MM.1S (cell line): Measurements from ENCODE around the gene SH3BGR.

Experiments
- DNase-seq: peaks from one replicate; pipeline ENCODE4 v3.0.0-alpha.2; 2015
- H2AFZ ChIP-seq: fragments of 300-600 bp; sonication (generic); 2 replicates; pipeline ENCODE4 v1.6.0; 2016; ENCODE audit warnings: antibody characterized with exemption, low read length
- H3F3A ChIP-seq: fragments of 300-600 bp; sonication (generic); 2 replicates; pipeline ENCODE4 v1.6.1; 2016; ENCODE audit warnings: mild to moderate bottlenecking, antibody characterized with exemption, low read length, moderate library complexity, mixed read lengths; ENCODE audit not compliant: insufficient read depth
- H3K27ac ChIP-seq: fragments of 300-600 bp; sonication (generic); 2 replicates; pipeline ENCODE4 v1.5.1; 2016; ENCODE audit warnings: mild to moderate bottlenecking, low read length
- H3K27me3 ChIP-seq: fragments of 300-600 bp; sonication (generic); replicated peaks from 2 replicates; pipeline ENCODE4 v1.6.0; 2016; ENCODE audit warnings: low read length; ENCODE audit not compliant: insufficient read depth
- H3K36me3 ChIP-seq: fragments of 300-600 bp; sonication (generic); replicated peaks from 2 replicates; pipeline ENCODE4 v1.6.1; 2016; ENCODE audit warnings: mild to moderate bottlenecking, low read length, mixed read lengths; ENCODE audit not compliant: insufficient read depth
- H3K4me1 ChIP-seq: fragments of 300-600 bp; sonication (generic); 2 replicates; pipeline ENCODE4 v1.6.1; 2016; ENCODE audit warnings: low read length, mixed read lengths
- H3K4me2 ChIP-seq: fragments of 300-600 bp; sonication (generic); 2 replicates; pipeline ENCODE4 v1.6.0; 2016; ENCODE audit warnings: low read depth, low read length
- H3K4me3 ChIP-seq: fragments of 300-600 bp; sonication (generic); 2 replicates; pipeline ENCODE4 v1.5.1; 2016; ENCODE audit warnings: low read length, mixed read lengths
- H3K79me2 ChIP-seq: fragments of 300-600 bp; sonication (generic); 2 replicates; pipeline ENCODE4 v1.6.1; 2016; ENCODE audit warnings: mixed run types, low read length, mixed read lengths
- H3K9ac ChIP-seq: fragments of 300-600 bp; sonication (generic); 2 replicates; pipeline ENCODE4 v1.6.1; 2016; ENCODE audit warnings: low read length, mixed read lengths
- H3K9me2 ChIP-seq: fragments of 300-600 bp; sonication (generic); replicated peaks from 2 replicates; pipeline ENCODE4 v1.6.1; 2016; ENCODE audit warnings: mild to moderate bottlenecking, low read length, mixed read lengths; ENCODE audit not compliant: insufficient read depth
- H3K9me3 ChIP-seq: fragments of 300-600 bp; sonication (generic); replicated peaks from 2 replicates; pipeline ENCODE4 v1.6.1; 2016; ENCODE audit warnings: mild to moderate bottlenecking, low read length, mixed read lengths; ENCODE audit not compliant: insufficient read depth
- H4K20me1 ChIP-seq: fragments of 300-600 bp; sonication (generic); 2 replicates; pipeline ENCODE4 v1.6.1; 2016; ENCODE audit warnings: mild to moderate bottlenecking, low read length, moderate library complexity, mixed read lengths; ENCODE audit not compliant: insufficient read depth
- EZH2 ChIP-seq: fragments of 300-600 bp; sonication (generic); optimal IDR thresholded peaks from 2 replicates; pipeline ENCODE3; 2017; ENCODE audit warnings: low read depth, mild to moderate bottlenecking, antibody characterized with exemption, low read length, mixed read lengths
- EZH2phosphoT487 ChIP-seq: fragments of 300-600 bp; sonication (generic); IDR thresholded peaks from 2 replicates; pipeline ENCODE4 v1.6.1; 2018; ENCODE audit warnings: antibody characterized with exemption, low read length
- TF ChIP-seq, protein P1 (sequence below): fragments of 300-600 bp; sonication (generic); IDR thresholded peaks from 2 replicates; pipeline ENCODE4 v1.5.1; 2016; ENCODE audit warnings: antibody characterized with exemption, low read length, mixed read lengths

Gene SH3BGR

DNA sequence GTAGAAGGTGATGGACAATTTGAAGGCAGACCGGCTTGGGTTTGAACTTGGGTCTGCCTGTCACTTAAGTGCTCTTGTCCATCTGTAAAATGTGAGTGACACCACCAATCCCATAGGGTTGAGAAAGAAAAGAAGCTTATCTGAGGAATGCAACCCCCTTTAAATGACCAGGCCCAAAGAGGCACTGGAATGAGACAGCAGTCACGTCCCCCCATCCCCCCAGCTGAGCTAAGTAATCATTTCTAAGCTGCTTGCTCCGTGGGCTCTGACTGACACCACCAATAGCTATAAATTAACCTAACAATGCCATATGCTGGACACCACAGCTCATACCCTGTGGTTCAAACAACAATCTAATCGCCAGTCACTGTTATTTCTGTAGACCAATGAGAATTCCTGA is 21.3 kb upstream of the SH3BGR start:
- H3K4me2 ChIP-seq: no peak overlapping the region
- H4K20me1 ChIP-seq: no peaks in the 10 kb centered on the region
- no peak overlapping the region for H3K4me3 ChIP-seq
- H3K79me2 ChIP-seq: no peaks in the 10 kb centered on the region
- H3F3A ChIP-seq: no peaks in the 10 kb centered on the region
- no peak overlapping the region for H2AFZ ChIP-seq
- DNase-seq: no peak
- no peak overlapping the region for H3K27ac ChIP-seq
- no peaks in the 10 kb centered on the region for H3K9me3 ChIP-seq
- no peaks in the 10 kb centered on the region for H3K4me1 ChIP-seq
- H3K9me2 ChIP-seq: no peaks in the 10 kb centered on the region
- no peak overlapping the region for H3K9ac ChIP-seq
- TF ChIP-seq EZH2 (no peak), EZH2phosphoT487 (no peak)
- TF ChIP-seq, protein P1, sequence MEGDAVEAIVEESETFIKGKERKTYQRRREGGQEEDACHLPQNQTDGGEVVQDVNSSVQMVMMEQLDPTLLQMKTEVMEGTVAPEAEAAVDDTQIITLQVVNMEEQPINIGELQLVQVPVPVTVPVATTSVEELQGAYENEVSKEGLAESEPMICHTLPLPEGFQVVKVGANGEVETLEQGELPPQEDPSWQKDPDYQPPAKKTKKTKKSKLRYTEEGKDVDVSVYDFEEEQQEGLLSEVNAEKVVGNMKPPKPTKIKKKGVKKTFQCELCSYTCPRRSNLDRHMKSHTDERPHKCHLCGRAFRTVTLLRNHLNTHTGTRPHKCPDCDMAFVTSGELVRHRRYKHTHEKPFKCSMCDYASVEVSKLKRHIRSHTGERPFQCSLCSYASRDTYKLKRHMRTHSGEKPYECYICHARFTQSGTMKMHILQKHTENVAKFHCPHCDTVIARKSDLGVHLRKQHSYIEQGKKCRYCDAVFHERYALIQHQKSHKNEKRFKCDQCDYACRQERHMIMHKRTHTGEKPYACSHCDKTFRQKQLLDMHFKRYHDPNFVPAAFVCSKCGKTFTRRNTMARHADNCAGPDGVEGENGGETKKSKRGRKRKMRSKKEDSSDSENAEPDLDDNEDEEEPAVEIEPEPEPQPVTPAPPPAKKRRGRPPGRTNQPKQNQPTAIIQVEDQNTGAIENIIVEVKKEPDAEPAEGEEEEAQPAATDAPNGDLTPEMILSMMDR: no peak
- no peaks in the 10 kb centered on the region for H3K36me3 ChIP-seq
- H3K27me3 ChIP-seq: no peaks in the 10 kb centered on the region

DNA sequence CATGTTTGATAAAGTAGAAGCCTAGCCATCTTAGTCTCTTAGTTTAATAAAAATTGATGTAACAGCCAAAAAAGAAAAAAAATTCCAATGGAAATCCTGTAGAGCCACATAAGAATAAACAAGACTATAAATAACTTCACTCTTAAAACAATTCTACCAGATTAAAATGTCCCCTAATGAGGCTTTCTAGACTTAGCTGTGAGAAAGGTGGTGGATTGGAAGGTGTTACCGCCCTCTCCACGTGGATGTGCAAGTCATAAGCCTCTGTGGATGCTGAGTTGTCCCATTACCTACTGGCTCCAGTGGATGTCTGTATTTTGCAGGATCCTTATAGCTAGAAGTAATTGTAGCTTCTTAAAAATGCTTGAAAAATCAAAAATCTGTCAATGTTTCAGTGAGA is 20.8 kb upstream of the SH3BGR start:
- H3K27me3 ChIP-seq: no peaks in the 10 kb centered on the region
- no peaks in the 10 kb centered on the region for H4K20me1 ChIP-seq
- H3K4me2 ChIP-seq: no peak overlapping the region
- H3F3A ChIP-seq: no peaks in the 10 kb centered on the region
- no peak overlapping the region for H3K27ac ChIP-seq
- H3K9me3 ChIP-seq: no peaks in the 10 kb centered on the region
- DNase-seq: no peak
- no peaks in the 10 kb centered on the region for H3K4me1 ChIP-seq
- H2AFZ ChIP-seq: no peak overlapping the region
- no peaks in the 10 kb centered on the region for H3K36me3 ChIP-seq
- no peaks in the 10 kb centered on the region for H3K79me2 ChIP-seq
- no peak for TF ChIP-seq EZH2phosphoT487
- TF ChIP-seq, protein P1: no peak
- no peak for TF ChIP-seq EZH2
- no peak overlapping the region for H3K4me3 ChIP-seq
- H3K9me2 ChIP-seq: no peaks in the 10 kb centered on the region
- H3K9ac ChIP-seq: no peak overlapping the region

DNA sequence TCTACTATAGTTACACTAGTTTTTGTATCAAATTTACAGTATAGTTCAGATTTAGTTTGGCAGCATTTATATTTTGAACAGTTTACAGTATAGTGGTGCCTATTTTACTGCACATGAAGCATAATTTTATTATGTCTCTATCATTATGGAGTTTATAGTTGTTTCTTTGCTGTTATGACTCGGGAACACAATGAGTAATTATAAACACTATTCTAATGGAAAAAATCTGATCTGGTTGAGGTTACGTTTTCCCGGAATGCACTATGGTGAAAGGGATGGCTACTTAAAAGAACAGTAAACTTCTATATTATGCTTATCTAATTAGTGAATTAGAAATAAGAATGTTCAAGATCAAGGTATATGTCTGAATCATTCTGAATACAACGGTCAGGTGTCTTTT is 16.8 kb upstream of the SH3BGR start:
- no peak overlapping the region for H2AFZ ChIP-seq
- no peaks in the 10 kb centered on the region for H3K27me3 ChIP-seq
- H3K4me3 ChIP-seq: no peak overlapping the region
- H3K4me2 ChIP-seq: no peak overlapping the region
- TF ChIP-seq EZH2phosphoT487 (no peak), EZH2 (no peak)
- TF ChIP-seq, protein P1: no peak
- no peak overlapping the region for H3K9ac ChIP-seq
- no peaks in the 10 kb centered on the region for H3F3A ChIP-seq
- H4K20me1 ChIP-seq: no peaks in the 10 kb centered on the region
- H3K9me2 ChIP-seq: no peaks in the 10 kb centered on the region
- H3K9me3 ChIP-seq: no peaks in the 10 kb centered on the region
- DNase-seq: no peak
- no peaks in the 10 kb centered on the region for H3K36me3 ChIP-seq
- no peak overlapping the region for H3K27ac ChIP-seq
- no peaks in the 10 kb centered on the region for H3K79me2 ChIP-seq
- H3K4me1 ChIP-seq: no peaks in the 10 kb centered on the region

DNA sequence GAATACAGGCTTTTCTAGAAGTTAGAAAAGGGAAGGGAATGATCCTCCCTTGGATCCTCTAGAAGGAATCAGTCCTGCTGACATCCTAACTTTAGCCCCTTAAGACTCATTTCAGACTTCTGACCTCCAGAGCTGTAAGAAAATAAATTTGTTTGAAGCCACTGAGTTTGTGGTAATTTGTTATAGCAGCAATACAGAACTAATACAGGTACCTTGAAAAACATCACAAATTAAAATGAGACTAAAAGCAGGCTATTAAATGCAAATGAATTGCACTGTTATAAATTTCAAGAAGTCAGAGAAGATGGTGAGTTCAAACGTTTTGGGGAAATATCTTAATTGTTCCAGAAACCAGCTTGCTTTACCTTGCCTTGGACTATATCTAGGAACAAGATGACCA is 12.5 kb upstream of the SH3BGR start:
- Histone ChIP-seq H3K9ac (no peak overlapping the region), H3K9me3 (no peaks in the 10 kb centered on the region), H3K4me3 (no peak overlapping the region), H3F3A (no peaks in the 10 kb centered on the region), H3K27me3 (no peaks in the 10 kb centered on the region), H2AFZ (no peak overlapping the region), H3K79me2 (no peaks in the 10 kb centered on the region), H3K27ac (no peak overlapping the region), H3K36me3 (no peaks in the 10 kb centered on the region), H3K4me1 (no peaks in the 10 kb centered on the region), H3K9me2 (no peaks in the 10 kb centered on the region), H3K4me2 (no peak overlapping the region), H4K20me1 (no peaks in the 10 kb centered on the region)
- TF ChIP-seq EZH2phosphoT487 (no peak), EZH2 (no peak)
- TF ChIP-seq, protein P1: no peak
- DNase-seq: no peak
